H1 (cell line): ENCODE measurements around the gene SORBS1. TPM values are rescaled to one million over a fixed set of nuclear protein-coding genes. Genes with fewer than 3 reads are reported as not detected.

ENCODE experiments used
- CTCF ChIA-PET: fragments of 300-600 bp; sonication (Branson Sonifier 250); formaldehyde crosslinking; loops from one replicate; lab custom pipeline; 2021; ENCODE audit not compliant: partially characterized antibody; lab: Charles Lee
- POLR2A ChIA-PET: fragments of 300-600 bp; sonication (Branson Sonifier 250); formaldehyde crosslinking; loops from one replicate; lab custom pipeline; 2021; ENCODE audit warnings: inconsistent platforms; ENCODE audit not compliant: partially characterized antibody; lab: Charles Lee
- DNase-seq, 2 experiments: peaks; one replicate each; pipeline versions ENCODE4 v3.0.0 to v3.0.0-alpha.2; 2010 to 2022; ENCODE audit warnings: low spot score in 2 of 2, low read depth in 1 of 2, mixed read lengths in 1 of 2
- FAIRE-seq: peaks from 2 replicates; lab custom pipeline; 2011; peaks lifted over from hg19 to GRCh38; lab: Jason Lieb, UNC
- H2AFZ ChIP-seq: 2 replicates; pipeline ENCODE4 v1.8.1; 2012; ENCODE audit warnings: low read length, inconsistent platforms
- H2AK5ac ChIP-seq: 2 replicates; pipeline ENCODE4 v1.6.1; 2013; ENCODE audit warnings: low read depth, low read length
- H2BK120ac ChIP-seq: replicated peaks from 2 replicates; pipeline ENCODE3; 2013; ENCODE audit warnings: low read depth, low read length, inconsistent platforms
- H2BK12ac ChIP-seq: 2 replicates; pipeline ENCODE4 v1.6.1; 2013; ENCODE audit warnings: low read depth, low read length
- H2BK15ac ChIP-seq: 2 replicates; pipeline ENCODE4 v1.6.1; 2013; ENCODE audit warnings: low read length
- H2BK20ac ChIP-seq: 2 replicates; pipeline ENCODE4 v1.6.1; 2013; ENCODE audit warnings: low read length
- H2BK5ac ChIP-seq: 2 replicates; pipeline ENCODE4 v1.6.1; 2013; ENCODE audit warnings: low read depth, low read length
- H3K14ac ChIP-seq: 2 replicates; pipeline ENCODE4 v1.6.1; 2013; ENCODE audit warnings: inconsistent platforms; ENCODE audit not compliant: insufficient read length
- H3K18ac ChIP-seq: 2 replicates; pipeline ENCODE4 v1.6.1; 2013; ENCODE audit warnings: low read length; ENCODE audit errors: extremely low read depth
- H3K23ac ChIP-seq: 2 replicates; pipeline ENCODE4 v1.6.1; 2013; ENCODE audit warnings: inconsistent platforms; ENCODE audit not compliant: insufficient read length
- H3K23me2 ChIP-seq: 2 replicates; pipeline ENCODE4 v1.6.1; 2013; ENCODE audit warnings: low read depth, low read length
- H3K27ac ChIP-seq: 2 replicates; pipeline ENCODE4 v1.6.1; 2011; ENCODE audit warnings: low read depth, low read length, inconsistent platforms
- H3K27me3 ChIP-seq, 4 experiments: replicated peaks in 1 of 4; 1 replicate in 1 of 4; 2 replicates in 3 of 4; pipeline versions ENCODE4 v1.6.1 to v1.8.1; 2011 to 2013; ENCODE audit warnings: low read length in 3 of 4, mild to moderate bottlenecking in 3 of 4, inconsistent platforms in 2 of 4, mixed read lengths in 2 of 4, moderate library complexity in 1 of 4; ENCODE audit not compliant: control insufficient read depth in 3 of 4, insufficient read depth in 3 of 4; ENCODE audit errors: extremely low read depth in 1 of 4
- H3K36me3 ChIP-seq, 4 experiments: 2 replicates each; pipeline versions ENCODE4 v1.6.1 to v1.8.1; 2011 to 2013; ENCODE audit warnings: mild to moderate bottlenecking in 4 of 4, low read length in 3 of 4, moderate library complexity in 2 of 4, control low read depth in 1 of 4, inconsistent platforms in 1 of 4; ENCODE audit not compliant: insufficient read depth in 4 of 4, control insufficient read depth in 2 of 4
- H3K4ac ChIP-seq: replicated peaks from 2 replicates; pipeline ENCODE3; 2013; ENCODE audit warnings: low read length, low read depth, mixed read lengths, inconsistent platforms; ENCODE audit not compliant: insufficient read length
- H3K4me1 ChIP-seq, 4 experiments: replicated peaks in 1 of 4; 1 replicate in 1 of 4; 2 replicates in 3 of 4; pipeline versions ENCODE4 v1.6.1 to v1.8.1; 2011 to 2013; ENCODE audit warnings: low read length in 3 of 4, inconsistent platforms in 2 of 4, mixed read lengths in 1 of 4; ENCODE audit not compliant: insufficient read depth in 4 of 4, control insufficient read depth in 3 of 4
- H3K4me2 ChIP-seq, 2 experiments: 2 replicates each; pipeline versions ENCODE4 v1.6.1 to v1.8.1; 2011 to 2013; ENCODE audit warnings: low read depth in 2 of 2, low read length in 2 of 2, control low read depth in 1 of 2, inconsistent platforms in 1 of 2, mild to moderate bottlenecking in 1 of 2; ENCODE audit not compliant: insufficient read depth in 1 of 2
- H3K4me3 ChIP-seq, 4 experiments: fragments of 200-600, 300-600 bp in 1 of 4; sonication (generic), shearing (Covaris generic), sonication (Bioruptor Twin) in 1 of 4; 2 replicates each; pipeline versions ENCODE4 v1.5.1 to v1.8.1; 2011 to 2016; ENCODE audit warnings: low read length in 4 of 4, low read depth in 3 of 4, control low read depth in 2 of 4, inconsistent platforms in 2 of 4, mild to moderate bottlenecking in 2 of 4, mixed read lengths in 1 of 4, moderate library complexity in 1 of 4; ENCODE audit not compliant: insufficient read depth in 2 of 4; ENCODE audit errors: extremely low read depth in 1 of 4
- H3K56ac ChIP-seq: replicated peaks from 2 replicates; pipeline ENCODE3; 2013; ENCODE audit warnings: low read depth, mild to moderate bottlenecking, mixed read lengths, low read length, inconsistent platforms; ENCODE audit not compliant: insufficient read length
- H3K79me1 ChIP-seq: 2 replicates; pipeline ENCODE4 v1.6.1; 2013; ENCODE audit warnings: low read depth, low read length, control low read depth
- H3K79me2 ChIP-seq, 2 experiments: 2 replicates each; pipeline versions ENCODE4 v1.6.1 to v1.8.1; 2012 to 2013; ENCODE audit warnings: low read length in 2 of 2, mild to moderate bottlenecking in 2 of 2, inconsistent platforms in 1 of 2; ENCODE audit not compliant: insufficient read depth in 2 of 2, control insufficient read depth in 1 of 2
- H3K9ac ChIP-seq, 4 experiments: replicated peaks in 1 of 4; 1 replicate in 1 of 4; 2 replicates in 3 of 4; pipeline versions ENCODE4 v1.6.1 to v1.8.1; 2011 to 2013; ENCODE audit warnings: low read depth in 3 of 4, low read length in 3 of 4, control low read depth in 2 of 4, mild to moderate bottlenecking in 2 of 4, moderate library complexity in 2 of 4, inconsistent platforms in 1 of 4; ENCODE audit errors: extremely low read depth in 1 of 4
- H3K9me3 ChIP-seq, 2 experiments: 2 replicates each; pipeline versions ENCODE4 v1.6.1 to v1.8.1; 2012 to 2013; ENCODE audit warnings: mild to moderate bottlenecking in 2 of 2, moderate library complexity in 2 of 2, control low read depth in 1 of 2, inconsistent platforms in 1 of 2, low read depth in 1 of 2, low read length in 1 of 2, mixed read lengths in 1 of 2; ENCODE audit not compliant: insufficient read depth in 2 of 2
- H4K20me1 ChIP-seq, 2 experiments: replicated peaks in 1 of 2; 2 replicates each; pipeline versions ENCODE3 to v1.8.1; 2011 to 2013; ENCODE audit warnings: inconsistent platforms in 2 of 2, low read length in 2 of 2, mild to moderate bottlenecking in 1 of 2; ENCODE audit not compliant: insufficient read depth in 2 of 2, control insufficient read depth in 1 of 2
- H4K5ac ChIP-seq: 2 replicates; pipeline ENCODE4 v1.6.1; 2013; ENCODE audit warnings: low read length, low read depth, mixed read lengths, inconsistent platforms; ENCODE audit not compliant: insufficient read length
- H4K8ac ChIP-seq: 2 replicates; pipeline ENCODE4 v1.8.0; 2013; ENCODE audit warnings: mild to moderate bottlenecking, moderate library complexity, low read length, inconsistent platforms; ENCODE audit not compliant: insufficient read depth; ENCODE audit errors: extremely low read depth
- H4K91ac ChIP-seq: replicated peaks from 2 replicates; pipeline ENCODE3; 2013; ENCODE audit warnings: low read length, mixed read lengths, inconsistent platforms; ENCODE audit not compliant: insufficient read length
- CHD2 ChIP-seq: IDR thresholded peaks from 2 replicates; pipeline ENCODE4 v1.6.1; 2012; ENCODE audit warnings: low read length, improper control_type of control experiment
- KDM1A ChIP-seq: fragments of 200-600, 300-600 bp; sonication (generic); IDR thresholded peaks from 2 replicates; pipeline ENCODE4 v1.7.1; 2016; ENCODE audit warnings: mild to moderate bottlenecking, low read length, borderline replicate concordance
- SAP30 ChIP-seq: fragments of 300-600 bp; sonication (generic); IDR thresholded peaks from 2 replicates; pipeline ENCODE4 v1.7.1; 2012; ENCODE audit warnings: low read length, moderate library complexity, mild to moderate bottlenecking, inconsistent platforms; ENCODE audit not compliant: insufficient read depth, insufficient replicate concordance
- WGBS, 2 experiments: shearing (Covaris generic) in 1 of 2; methylation state at CpG; one replicate each; pipeline versions ENCODE4 v1.1.6 to v1.1.7; 2013 to 2015; ENCODE audit warnings: low lambda C conversion rate in 2 of 2, mixed read lengths in 2 of 2, inconsistent platforms in 1 of 2, low coverage in 1 of 2, missing lambda C conversion rate in 1 of 2; ENCODE audit not compliant: insufficient replicate concordance in 2 of 2, insufficient coverage in 1 of 2, insufficient read length in 1 of 2; ENCODE audit errors: extremely low coverage in 1 of 2, missing lambda C conversion rate in 1 of 2; 5-methylcytosine and 5-hydroxymethylcytosine counted together
- polyA plus RNA-seq, 7 experiments: library from polyadenylated mRNA; depleted of rRNA in 3 of 7; stranded (reverse) in 5 of 7; unstranded in 2 of 7; fragments of >200 nt in 5 of 7; fragments of 200-250 nt in 2 of 7; gene quantifications; 1 replicate in 5 of 7; 2 replicates in 1 of 7; 4 replicates in 1 of 7; pipeline versions ENCODE4 v1.2.1 to v1.2.3, GENCODE V29; 2011 to 2013; ENCODE audit warnings: missing spikeins in 2 of 7, mixed read lengths in 2 of 7
- total RNA-seq: library from RNA; stranded (reverse); fragmentation: NEBNext Ultra II Directional; extraction: Animal tissue kit (Norgen Biotek cat#: 25700); gene quantifications from 2 replicates; pipeline ENCODE4 v1.2.1, GENCODE V29; 2021

SORBS1 gene
- total and polyA plus RNA-seq, 2 of the 8 experiments (the other 6 are each of a cell fraction or from before 2014, with no cell fraction given): 16.0 to 35.0 TPM

GRCh38 chr10:95533590-95533989, 27.6 kb downstream of the SORBS1 start:
- Histone ChIP-seq H3K18ac (no peak overlapping the region), H2BK120ac (no peak overlapping the region), H2BK20ac (no peak overlapping the region), H2BK12ac (no peak overlapping the region), H4K91ac (no peak overlapping the region), H3K4me2 (no peak overlapping the region), H4K20me1 (peaks cover 4 to 15% of the 10 kb centered on the region in 2 experiments), H3K56ac (no peak overlapping the region), H4K8ac (no peak overlapping the region), H3K14ac (no peak overlapping the region), H2AFZ (no peak overlapping the region), H3K4me3 (no peak overlapping the region), H3K36me3 (no peaks in the 10 kb centered on the region), H3K4me1 (peaks cover 2 to 9% (median 5%) of the 10 kb centered on the region in 4 experiments; a peak in 5 of 7 replicates), H2BK15ac (no peak overlapping the region), H2AK5ac (no peak overlapping the region), H3K79me1 (peaks cover 18% of the 10 kb centered on the region), H3K4ac (no peak overlapping the region), H3K27ac (no peak overlapping the region), H3K27me3 (no peaks in the 10 kb centered on the region), H3K79me2 (peaks cover 6 to 78% of the 10 kb centered on the region in 2 experiments; a peak in 3 of 4 replicates), H4K5ac (no peak overlapping the region), H3K9ac (no peak overlapping the region), H3K23ac (no peak overlapping the region), H3K23me2 (no peaks in the 10 kb centered on the region), H2BK5ac (no peak overlapping the region), H3K9me3 (no peaks in the 10 kb centered on the region)
- FAIRE-seq (no peak), DNase-seq (no peak)
- CTCF ChIA-PET: interaction anchor here (0.9 to 2.0 kb wide), 7 partner anchors 8 to 103 kb away, joined by 3 to 5 read pairs (median 3); no protein-coding TSS in a partner anchor
- POLR2A ChIA-PET: interaction anchor here (0.6 kb wide), 1 partner anchor 25 kb away, joined by 3 read pairs; no protein-coding TSS in a partner anchor
- TF ChIP-seq KDM1A (no peak), CHD2 (no peak), SAP30 (no peak)
- WGBS, 2 experiments: 96% methylated on average over 6 of the region's 6 CpGs; no CpG with 5 or more reads in 1 of the 2 experiments
